ENCODE results near the gene SLC22A23.

DNA sequence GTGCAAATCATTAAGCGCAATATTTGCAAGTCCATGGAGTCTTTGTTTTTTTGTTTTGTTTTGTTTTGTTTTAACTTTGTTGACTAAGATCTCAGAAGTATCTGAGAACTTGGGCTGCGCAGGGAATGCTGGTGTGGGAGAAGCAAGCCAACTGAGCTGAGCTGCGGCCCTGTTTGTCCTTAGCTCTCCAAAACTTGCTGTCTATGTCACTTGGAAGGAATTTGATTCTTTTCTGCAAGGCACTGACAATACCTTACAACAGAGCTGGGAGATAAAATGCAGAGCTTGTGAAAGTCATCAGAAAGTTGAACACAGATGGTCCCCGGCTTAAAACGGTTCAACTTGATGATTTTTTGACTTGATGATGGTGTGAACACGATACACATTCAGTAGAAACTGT, 5.4 kb downstream of the SLC22A23 start:
- TF ChIP-seq POLR2A (IDR thresholded peaks at IDR 0.05; ENCODE audit: low read depth) (no peak), POLR2AphosphoS5 (IDR thresholded peaks at IDR 0.05) (no peak)
- TF ChIP-seq, protein P1, sequence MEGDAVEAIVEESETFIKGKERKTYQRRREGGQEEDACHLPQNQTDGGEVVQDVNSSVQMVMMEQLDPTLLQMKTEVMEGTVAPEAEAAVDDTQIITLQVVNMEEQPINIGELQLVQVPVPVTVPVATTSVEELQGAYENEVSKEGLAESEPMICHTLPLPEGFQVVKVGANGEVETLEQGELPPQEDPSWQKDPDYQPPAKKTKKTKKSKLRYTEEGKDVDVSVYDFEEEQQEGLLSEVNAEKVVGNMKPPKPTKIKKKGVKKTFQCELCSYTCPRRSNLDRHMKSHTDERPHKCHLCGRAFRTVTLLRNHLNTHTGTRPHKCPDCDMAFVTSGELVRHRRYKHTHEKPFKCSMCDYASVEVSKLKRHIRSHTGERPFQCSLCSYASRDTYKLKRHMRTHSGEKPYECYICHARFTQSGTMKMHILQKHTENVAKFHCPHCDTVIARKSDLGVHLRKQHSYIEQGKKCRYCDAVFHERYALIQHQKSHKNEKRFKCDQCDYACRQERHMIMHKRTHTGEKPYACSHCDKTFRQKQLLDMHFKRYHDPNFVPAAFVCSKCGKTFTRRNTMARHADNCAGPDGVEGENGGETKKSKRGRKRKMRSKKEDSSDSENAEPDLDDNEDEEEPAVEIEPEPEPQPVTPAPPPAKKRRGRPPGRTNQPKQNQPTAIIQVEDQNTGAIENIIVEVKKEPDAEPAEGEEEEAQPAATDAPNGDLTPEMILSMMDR (IDR thresholded peaks at IDR 0.05) = no peak

All from esophagus muscularis mucosa (tissue), 3 donors.